HG03064 (cell line): ENCODE data around the gene DIAPH1.

Experiments
- ATAC-seq: cut with Tn5 transposase; IDR thresholded peaks from one replicate; pipeline ENCODE4 v1.9.1; 2021; ENCODE audit warnings: low read depth; ENCODE audit not compliant: unreplicated experiment

Gene DIAPH1

DNA sequence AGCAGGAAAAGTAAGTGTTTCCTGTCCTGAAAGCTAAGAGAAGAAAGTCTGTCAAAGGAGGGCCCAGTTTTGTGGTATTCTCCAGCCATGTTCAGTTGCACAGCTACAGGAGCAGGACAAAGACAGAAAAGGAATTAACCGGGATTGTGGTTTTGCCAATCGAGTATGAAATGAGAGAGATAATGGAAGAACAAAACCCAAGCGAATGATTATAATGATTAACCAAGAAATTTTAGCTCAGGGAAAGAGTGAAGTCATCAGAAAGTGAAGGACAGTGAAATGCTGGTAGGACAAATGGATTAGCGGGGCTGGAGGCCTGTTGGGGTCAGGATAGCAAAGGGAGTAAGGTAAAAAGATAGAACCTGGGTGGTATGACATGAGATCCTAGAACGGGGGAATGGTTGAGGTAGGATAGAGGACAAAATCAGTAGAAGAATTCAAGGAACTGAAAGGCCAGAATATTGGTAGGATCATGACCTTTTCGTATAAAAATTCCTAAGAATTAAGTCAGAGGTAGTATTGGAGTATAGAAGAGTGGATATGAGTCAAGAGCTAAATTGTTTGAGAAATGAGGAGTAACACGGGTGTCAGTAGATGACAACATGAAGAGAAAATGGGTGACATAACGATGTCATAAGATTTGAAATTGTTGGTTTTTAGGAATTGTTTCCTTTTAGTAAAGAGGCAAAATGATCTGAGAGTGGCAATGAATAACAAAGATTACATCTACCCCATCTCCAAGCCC lies 52.8 kb downstream of the DIAPH1 start:
- no peak for ATAC-seq

DNA sequence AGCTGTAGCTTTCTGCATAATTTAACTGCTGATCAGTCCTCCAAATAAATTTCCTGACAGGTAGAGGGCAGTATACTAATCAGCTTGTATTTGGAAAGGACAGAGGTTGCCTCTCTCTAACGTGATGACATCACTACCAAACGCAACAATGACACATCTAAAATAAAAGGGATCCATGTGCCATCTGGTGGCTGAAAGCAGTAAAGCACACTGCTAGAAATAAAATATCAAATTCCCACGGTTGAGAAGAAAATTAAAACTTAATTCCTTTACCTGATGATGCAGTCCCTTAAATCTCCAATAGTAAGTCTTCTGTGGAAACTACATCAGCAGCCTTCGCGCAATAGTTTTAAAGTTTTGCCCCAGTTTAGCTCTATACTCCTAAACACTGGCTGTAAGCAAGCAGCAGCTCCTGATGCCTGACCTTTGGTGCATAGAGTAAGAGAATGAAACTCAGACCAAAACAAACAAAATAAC lies 54.5 kb downstream of the DIAPH1 start:
- ATAC-seq, result peak; percentile 86

DNA sequence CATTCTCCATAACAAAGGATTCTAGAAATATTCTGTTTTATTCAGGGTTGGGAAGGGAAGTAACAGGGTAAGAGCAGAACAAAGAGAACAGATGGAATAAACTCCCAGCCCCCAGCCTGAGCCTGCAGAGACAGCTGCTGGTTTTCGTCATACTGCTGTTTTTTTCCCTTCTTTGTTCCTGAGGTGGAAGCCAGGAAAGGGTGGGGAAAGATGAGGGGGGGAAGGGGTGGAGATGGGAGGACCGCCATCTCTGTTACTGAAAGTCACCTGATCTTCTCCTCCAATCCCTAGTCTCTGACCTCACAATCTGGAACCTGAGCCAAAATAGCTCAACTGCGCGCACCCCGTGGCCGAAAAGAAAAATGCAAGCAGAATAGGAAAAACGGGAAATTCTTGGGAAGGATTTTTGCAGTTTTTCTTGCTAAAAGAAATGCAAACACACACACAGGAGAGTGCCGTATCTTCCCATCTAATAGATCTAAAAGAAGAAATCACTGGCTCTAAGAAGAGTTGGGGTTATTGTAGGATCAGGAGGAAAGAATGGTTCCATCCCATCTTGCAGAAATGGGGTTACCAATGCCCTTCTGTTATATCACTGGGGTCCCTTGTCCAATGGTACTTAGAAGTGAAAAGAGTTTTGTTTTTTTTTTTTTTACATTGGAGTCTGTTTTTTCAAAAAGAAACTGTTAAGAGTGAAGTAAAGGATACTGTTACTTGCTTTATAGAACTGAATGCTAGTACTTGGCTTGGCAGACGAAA lies 57.9 kb downstream of the DIAPH1 start:
- ATAC-seq, result no peak

DNA sequence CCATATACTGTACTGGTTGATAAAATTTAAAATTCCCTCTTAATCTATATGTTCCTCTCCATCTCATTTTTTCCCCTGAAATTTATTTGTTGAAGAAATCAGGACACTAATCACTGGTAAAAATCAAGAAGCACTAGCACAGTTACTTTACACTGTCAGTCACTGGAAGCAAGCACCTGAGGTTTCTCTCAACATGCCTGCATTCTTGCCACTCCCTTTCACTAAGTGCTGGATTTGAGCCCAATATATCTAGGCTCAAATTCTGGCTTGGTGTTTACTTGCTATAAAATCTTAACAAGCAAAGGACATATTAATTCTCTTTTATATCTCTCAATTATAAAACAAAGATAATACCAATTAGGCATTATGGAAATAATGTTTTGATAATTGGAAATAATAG lies 58.6 kb downstream of the DIAPH1 start:
- ATAC-seq, result no peak

DNA sequence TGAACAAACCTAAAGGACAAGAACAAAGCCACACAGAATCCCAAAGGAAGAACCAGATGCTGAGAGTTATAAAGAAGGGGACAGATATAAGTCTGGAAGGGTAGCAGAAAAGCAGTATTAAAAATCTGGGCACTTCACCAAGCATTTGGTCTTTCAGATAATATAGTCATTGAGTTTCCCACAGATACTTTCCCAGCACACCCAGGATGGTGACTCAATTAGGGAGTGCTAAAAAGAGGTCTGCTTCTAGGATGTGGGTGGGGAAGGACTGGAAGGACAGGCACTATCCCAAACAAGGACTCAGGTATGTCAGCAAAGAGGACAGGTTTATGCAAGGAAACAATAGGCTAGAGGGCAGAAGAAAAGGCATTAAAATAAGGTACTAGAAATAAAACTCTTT lies 59.3 kb downstream of the DIAPH1 start:
- no peak for ATAC-seq

DNA sequence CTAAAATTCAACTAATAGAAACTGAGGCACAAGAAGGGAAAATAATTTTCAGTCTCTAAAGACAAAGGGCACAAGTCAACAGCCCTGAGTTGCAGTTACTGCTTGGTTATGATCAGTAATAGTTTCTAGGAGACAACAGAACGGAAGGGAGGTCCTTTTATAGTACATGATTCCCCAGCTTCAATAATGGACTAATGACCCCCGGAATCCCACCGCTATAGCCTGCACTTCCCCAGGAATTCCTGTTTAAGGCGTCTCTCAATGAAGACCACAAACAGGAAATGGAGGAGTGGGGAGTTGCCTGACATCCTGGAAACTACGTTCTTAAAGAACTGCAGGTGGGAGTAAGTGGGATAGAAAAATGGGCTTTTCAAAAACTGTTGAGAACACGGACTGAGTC lies 60.6 kb downstream of the DIAPH1 start:
- no peak for ATAC-seq

DNA sequence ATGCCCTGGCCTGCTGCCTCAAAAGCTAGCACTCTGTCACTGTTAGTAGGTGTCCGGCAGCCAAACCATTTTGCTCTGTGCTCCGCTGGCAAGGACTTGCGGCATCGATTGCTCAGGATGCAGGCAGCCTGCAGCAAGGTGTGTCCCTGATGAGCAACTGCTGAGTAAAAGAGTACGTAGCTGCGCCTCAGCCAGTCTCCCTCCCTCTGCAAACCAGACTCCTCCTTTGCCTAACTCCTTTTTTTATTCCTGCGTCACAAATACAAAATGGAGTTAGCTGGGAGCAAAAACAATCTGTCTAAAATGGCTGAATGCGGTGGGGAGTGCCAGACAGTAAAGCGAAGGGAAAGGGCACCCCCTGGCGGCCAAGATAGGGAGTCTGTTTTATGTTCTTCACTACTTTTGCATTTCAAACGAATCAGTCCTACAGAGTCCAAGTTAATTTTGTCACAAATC lies 61.1 kb downstream of the DIAPH1 start:
- no peak for ATAC-seq

DNA sequence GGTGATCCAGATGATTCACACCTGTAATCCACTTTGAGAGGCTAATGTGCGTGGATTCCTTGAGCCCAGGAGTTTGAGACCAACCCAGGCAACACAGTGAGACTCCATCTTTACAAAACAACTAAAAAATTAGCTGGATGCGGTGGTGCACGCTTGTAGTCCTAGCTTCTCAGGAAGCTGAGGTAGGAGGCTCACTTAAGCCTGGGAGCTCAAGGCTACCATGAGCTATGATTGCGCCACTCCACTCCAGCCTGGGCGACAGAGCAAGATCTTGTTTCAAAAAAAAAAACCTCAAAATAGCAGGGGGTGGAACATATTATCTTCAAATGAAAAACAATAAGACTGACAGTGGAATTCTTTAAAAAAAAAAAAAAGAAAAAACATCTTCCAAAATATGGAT lies 70.9 kb downstream of the DIAPH1 start:
- no peak for ATAC-seq

DNA sequence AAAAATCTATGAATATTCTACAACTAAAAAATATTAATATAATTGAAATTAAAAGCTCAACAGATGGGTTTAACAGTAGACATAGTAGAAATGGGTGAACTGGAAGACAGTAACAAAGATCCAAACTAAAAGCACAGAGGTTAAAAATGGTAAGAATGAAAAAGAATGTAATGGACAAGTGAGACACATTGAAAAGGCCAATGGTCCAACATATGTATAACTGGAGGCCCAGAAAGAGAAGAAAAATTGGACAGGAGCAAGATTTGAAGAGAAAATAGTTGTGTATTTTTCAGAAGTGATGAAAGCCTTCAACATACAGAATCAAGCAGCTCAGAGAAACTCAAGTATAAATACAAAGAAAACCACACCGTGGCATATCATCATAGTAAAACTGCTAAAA lies 71.3 kb downstream of the DIAPH1 start:
- ATAC-seq, result no peak

DNA sequence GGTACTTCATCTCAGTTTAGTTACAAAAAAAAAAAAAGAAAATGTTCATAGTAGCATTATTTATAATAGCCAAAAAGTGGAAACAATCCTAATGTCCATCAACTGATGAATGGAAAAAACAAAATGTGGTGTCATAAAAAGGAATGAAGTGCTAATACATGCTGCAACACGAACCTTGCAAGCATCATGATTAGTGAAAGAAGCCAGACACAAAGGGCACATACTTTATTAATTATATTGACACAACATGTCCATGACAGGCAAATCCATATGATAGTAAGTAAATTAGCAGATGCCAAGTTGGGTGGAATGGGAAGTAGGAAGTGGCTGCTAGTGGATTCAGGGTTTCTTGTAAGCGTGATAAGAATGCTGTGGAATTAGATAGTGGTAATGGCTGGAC lies 75.7 kb downstream of the DIAPH1 start:
- ATAC-seq, result no peak

DNA sequence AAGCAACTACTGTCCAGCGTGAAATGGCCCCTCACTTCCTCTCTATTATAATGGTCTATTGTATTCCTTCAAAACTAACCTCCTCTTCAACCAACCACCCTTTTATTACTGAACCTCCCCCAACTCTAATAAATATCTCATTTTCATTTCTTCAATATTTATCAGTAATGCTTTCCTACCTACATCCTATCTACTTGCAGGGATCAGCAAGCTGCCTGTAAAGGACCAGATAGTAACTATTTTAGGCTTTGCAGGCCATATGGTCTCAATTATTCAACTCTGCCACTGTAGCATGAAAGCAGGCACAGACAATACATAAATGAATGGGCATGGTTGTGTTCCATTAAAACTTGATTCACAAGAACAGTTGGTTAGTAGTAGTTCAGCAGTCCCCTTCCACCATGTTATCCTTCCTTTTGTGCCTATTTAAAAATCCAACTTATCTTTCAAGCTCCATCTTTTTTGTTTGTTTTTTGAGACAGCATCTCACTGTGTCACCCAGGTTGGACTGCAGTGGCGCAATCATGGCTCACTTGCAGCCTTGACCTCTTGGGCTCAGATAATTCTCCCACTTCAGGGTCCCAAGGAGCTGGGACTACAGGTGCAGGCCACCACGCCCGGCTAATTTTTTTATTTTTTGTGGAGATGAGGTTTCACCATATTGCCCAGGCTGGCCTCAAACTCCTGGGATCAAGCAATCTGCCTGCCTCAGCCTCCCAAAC lies 84.1 kb downstream of the DIAPH1 start:
- no peak for ATAC-seq

DNA sequence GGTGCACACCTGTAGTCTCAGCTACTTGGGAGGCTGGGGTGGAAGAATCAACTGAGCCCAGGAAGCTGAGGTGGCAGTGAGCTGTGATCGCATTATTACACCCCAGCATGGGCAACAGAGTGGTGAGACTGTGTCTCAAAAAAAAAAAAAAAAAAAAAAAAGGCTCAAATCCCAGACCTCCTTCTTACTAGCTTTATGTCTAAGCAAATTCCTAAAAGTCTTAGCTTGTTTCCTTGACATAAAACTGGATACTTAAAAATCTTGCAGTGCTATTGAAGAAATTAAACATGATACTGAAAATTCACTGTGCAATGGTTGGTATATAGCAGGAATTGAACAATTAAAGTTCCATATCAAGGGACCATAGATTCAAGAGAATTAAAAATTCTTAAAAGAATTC lies 84.9 kb downstream of the DIAPH1 start:
- ATAC-seq, result no peak

DNA sequence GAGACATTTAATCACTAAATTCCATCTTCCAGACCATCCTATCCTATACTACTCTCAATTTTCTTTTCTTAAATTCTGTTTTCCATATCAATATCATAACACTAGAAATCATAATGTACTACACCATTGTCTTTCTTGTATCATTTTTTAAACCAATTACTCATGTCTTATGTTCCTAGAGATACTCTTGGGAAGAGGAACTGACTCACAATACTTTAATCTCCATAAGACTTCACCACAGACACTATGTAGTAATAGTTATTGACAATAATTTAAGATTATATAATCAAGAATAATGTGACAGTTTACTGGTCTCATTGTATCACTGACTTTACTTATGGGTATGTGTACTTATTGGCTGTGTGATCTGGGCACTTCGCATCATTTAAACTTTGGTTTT lies 86.1 kb downstream of the DIAPH1 start:
- no peak for ATAC-seq

DNA sequence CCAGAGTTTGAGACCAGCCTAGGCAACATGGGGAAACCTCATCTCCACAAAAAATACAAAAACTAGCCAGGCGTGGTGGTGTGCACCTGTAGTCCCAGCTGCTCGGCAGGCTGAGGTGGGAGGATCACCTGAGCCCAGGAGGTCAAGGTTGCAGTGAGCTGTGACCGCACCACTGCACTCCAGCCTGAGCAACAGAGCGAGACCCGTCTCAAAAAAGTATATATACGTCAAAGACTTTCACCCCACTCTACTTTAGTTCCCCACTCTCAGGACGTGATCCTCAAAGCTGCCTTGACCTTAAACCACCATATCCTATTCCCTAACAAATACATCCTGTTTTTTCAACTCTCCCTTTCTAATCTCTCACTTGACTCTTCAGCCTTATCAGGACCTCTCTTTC lies 88.9 kb downstream of the DIAPH1 start:
- peak; percentile 44 for ATAC-seq

DNA sequence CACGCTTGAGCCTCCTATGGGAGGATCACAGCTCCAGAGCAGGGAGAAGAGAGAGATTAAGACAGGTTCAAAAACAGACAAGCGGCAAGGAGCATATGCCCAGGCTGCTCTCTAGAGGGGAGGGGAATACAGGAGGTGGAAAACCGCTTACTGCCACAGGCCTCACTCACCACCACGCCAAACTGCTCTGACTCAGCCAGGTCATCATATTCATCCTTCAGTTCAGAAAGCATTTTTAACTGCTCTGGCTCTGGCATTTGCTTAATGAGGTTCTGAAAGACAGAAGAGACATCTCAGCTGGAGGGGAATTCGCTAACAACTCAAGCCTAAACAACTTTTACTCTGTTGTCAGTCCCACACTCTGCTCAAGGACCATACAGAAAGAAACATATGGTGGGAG lies 89.8 kb downstream of the DIAPH1 start:
- peak; percentile 59 for ATAC-seq

DNA sequence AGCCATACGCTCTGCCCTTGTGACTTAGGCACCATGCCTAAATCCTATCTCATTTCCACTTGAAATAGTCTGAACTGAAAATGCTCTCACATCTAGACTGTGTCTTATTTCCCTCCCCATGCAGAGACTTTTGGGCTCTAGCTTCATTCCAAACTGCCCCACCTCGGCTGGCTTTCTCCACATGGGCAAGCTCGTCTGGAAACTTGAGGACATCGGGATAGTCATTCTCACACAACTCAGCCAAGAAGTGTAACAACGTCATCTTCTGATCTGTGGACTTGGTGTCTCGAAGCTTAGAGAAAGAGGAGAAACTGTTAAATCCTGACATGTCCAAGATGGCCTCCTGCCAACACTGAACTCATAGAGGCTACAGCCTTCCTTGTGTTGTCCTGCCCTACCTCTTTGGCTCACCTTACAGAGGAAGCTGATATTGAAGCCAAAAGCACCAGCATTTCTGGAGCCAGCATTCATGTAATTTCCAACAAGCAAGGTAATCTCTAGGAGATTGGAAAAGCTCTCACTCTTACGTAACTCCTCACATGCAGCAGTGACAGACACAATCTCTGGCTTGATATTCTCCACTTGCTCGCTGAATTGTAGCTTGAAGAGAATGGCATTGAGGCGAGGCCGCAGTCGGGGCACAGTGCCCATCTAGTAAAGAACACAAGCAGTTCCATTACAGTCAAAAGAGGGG lies 90.4 kb downstream of the DIAPH1 start:
- no peak for ATAC-seq

DNA sequence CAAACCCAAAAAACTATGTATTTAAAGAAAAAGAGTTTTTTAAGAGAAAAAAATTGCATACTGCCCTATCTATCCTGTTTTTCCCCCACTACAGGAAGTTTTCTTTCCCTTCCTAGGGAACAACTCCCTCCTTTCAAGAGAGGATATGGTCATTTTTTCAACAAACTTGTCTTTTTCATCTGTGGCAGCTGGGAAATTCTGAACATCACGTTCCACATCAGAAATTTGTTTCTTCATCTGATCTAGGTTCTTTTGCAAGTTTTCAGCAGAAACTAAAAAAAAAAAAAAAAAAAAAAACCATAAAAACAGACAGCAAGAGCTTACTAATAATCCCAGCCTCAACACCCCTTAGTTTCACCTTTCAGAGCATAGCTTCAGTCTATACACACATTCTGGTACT lies 91.4 kb downstream of the DIAPH1 start:
- ATAC-seq, result no peak

DNA sequence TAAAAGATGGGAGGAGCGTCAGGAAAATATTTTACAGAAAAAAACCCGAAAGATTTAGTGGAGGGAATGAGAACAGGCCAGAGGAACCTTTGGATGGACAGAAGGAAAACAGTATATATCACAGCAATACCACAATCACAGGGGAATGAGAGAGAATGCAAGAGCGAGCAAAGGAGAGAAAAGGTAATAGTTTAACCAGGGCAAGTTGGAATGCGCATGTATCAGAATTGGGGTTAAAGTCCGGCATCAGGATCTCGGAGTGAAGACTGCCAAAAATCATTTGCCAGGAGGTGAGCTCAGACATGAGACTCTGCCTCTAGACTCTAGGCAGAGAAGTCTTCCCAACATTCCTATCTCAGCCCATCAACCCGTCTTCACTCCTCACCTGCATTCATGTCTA lies 93.1 kb downstream of the DIAPH1 start:
- ATAC-seq, result no peak

DNA sequence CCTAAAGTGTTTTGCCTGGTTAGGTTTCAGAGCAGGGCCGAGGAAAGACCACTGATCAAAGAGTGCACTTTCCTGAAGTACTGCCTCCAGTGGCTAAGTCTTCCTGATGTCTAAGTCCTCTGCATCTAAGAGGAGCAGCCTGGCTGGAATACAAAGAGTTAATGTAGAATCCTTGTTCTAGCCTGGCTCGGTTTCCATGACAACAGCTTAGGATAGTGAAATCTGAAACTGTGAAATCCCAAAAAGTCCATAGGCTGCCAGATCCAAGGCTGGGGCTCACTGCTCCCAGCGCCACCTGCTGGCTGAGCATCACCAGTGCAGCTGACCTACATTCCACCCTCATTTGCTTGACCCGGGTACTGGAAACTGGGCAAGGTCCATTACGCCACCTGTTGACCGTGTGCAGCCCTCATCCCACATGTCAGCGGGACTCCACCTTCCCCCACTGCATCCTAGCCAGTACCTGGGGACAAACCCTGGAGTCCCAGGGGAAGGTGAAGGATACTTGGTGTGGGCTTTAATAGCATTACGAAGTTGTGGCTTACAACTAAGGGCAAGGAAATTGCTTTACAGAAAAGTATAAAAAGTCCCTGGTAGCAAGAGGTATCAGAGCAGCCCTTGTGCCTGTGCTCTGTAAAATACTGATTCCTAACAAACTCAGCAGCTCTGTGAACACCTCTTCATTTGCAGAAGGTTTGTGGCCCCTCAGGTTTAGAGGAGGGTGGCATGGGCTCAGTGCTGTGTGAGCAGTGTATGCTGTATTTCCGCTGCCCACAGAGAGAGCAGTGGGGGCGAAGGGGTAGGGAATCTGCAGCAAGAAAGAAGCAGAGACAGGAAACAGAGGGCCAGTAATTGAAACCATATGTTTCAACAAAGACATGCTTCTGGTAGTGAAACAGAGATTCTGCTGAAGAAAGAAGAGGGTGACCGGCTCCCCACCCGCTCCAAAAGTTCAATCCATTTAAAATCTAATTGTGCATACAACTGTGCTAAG lies 93.9 kb downstream of the DIAPH1 start:
- peak; percentile 54 for ATAC-seq

DNA sequence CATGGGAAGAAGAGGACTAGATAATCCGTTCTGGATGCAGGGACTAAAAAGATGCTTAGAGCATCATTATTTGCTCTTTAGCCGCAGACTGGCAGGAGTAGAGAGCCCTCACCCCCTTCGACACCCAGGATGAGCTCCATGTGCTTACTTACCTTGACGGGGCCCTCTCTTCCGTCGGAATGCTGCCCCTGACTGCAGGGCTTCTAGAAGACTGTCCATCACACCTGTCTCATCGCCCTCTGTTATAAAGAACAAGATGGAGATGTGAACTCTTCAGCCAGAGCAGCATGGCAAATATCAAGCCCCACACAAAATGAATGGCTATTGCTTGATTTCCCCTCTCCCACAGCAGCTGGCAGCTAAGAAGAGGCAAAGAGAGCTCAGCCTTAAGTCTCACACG lies 94.8 kb downstream of the DIAPH1 start:
- no peak for ATAC-seq
